Loucy (cell line): ENCODE data around the gene MRPS11.

Source experiments
- EZH2phosphoT487 ChIP-seq: fragments of 200-600 bp; IDR thresholded peaks from 2 replicates; pipeline ENCODE4 v1.6.1; 2018; ENCODE audit warnings: antibody characterized with exemption, mild to moderate bottlenecking, moderate library complexity, borderline replicate concordance
- TF ChIP-seq, protein P1 (sequence below): fragments of 200-600 bp; sonication (generic); conservative IDR thresholded peaks from 2 replicates; pipeline ENCODE4 v1.5.1; 2014; ENCODE audit warnings: mild to moderate bottlenecking, antibody characterized with exemption, low read length

DNA sequence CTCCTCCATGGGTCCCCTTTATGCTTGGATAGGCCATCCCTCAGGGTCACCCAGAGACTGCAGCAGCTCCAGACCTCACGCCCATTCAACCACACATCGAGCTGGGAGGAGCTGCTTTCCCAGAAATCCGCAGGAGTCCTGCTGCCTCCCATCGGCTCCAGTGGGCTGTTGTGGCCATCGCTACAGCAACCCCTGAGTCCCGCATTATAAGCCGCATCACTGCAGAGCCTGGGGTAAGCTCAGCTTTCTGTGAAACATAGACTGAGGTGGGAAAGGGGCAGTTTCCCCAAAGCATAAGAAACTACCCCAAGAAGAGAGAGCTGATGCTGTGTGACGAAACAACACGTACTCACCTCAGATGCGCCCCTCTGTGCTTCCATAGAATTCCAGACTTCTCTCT, 36.1 kb upstream of the MRPS11 start:
- TF ChIP-seq, protein P1, sequence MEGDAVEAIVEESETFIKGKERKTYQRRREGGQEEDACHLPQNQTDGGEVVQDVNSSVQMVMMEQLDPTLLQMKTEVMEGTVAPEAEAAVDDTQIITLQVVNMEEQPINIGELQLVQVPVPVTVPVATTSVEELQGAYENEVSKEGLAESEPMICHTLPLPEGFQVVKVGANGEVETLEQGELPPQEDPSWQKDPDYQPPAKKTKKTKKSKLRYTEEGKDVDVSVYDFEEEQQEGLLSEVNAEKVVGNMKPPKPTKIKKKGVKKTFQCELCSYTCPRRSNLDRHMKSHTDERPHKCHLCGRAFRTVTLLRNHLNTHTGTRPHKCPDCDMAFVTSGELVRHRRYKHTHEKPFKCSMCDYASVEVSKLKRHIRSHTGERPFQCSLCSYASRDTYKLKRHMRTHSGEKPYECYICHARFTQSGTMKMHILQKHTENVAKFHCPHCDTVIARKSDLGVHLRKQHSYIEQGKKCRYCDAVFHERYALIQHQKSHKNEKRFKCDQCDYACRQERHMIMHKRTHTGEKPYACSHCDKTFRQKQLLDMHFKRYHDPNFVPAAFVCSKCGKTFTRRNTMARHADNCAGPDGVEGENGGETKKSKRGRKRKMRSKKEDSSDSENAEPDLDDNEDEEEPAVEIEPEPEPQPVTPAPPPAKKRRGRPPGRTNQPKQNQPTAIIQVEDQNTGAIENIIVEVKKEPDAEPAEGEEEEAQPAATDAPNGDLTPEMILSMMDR = no peak
- TF ChIP-seq EZH2phosphoT487 = no peak
